ENCODE measurements around the gene GSDME.

Gene GSDME

DNA sequence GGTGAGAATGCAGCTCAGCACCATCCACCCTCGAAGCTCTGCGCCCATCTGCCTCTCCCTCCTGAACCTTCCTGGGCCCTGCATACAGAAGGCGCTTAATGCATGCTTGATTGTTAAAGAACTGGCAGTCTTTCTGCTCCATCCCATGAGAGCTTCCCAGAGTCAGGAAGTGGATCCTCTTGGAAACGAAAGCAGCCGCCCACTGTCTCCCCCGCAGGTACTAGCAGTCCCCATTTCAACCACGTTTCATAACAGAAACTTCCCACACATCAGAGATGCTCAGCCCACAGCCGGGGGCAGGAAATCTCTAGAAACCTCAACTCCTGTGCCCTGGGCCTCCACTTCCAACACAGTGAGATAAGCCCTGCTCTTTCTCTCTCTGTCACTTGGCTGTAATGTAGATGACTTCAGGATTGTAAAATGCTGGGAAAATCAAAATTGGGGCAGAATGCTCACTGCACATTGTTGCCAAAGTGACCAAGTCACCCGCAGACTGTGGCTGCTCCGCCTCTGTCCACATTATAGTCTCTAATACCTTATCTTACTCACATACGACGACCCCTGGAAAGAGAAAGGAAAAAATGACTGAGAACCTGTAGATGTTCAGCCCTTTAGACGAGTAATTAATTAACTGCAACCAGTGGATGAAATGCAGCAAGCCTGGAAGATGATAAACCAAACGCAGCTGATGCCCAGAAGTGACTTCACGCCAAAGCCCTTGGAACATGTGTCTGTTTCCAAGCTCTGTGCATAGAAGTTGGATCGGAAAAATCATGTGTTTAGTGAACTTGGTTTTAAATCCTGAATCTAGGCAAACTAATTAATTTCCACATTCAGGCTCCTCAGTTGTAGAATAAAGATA lies 28.5 kb downstream of the GSDME start:
- Histone ChIP-seq H3K9me3 (no peaks in the 10 kb centered on the region), H3K27me3 (peaks cover 30% of the 10 kb centered on the region), H3K27ac (no peak overlapping the region), H3K36me3 (no peaks in the 10 kb centered on the region), H3K4me1 (ENCODE audit: control insufficient read depth in 1 of 2, insufficient read depth in 1 of 2, low read depth in 1 of 2, low read length in 1 of 2) (no peaks in the 10 kb centered on the region), H3K4me3 (ENCODE audit: low read depth in 1 of 2, low read length in 1 of 2) (no peak overlapping the region)
- TF ChIP-seq, protein P1, sequence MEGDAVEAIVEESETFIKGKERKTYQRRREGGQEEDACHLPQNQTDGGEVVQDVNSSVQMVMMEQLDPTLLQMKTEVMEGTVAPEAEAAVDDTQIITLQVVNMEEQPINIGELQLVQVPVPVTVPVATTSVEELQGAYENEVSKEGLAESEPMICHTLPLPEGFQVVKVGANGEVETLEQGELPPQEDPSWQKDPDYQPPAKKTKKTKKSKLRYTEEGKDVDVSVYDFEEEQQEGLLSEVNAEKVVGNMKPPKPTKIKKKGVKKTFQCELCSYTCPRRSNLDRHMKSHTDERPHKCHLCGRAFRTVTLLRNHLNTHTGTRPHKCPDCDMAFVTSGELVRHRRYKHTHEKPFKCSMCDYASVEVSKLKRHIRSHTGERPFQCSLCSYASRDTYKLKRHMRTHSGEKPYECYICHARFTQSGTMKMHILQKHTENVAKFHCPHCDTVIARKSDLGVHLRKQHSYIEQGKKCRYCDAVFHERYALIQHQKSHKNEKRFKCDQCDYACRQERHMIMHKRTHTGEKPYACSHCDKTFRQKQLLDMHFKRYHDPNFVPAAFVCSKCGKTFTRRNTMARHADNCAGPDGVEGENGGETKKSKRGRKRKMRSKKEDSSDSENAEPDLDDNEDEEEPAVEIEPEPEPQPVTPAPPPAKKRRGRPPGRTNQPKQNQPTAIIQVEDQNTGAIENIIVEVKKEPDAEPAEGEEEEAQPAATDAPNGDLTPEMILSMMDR (IDR thresholded peaks at IDR 0.05): no peak

GRCh38 chr7:24728121-24728500 lies 29.2 kb downstream of the GSDME start:
- TF ChIP-seq, protein P1 (IDR thresholded peaks at IDR 0.05): no peak
- Histone ChIP-seq H3K27ac (no peak overlapping the region), H3K9me3 (no peaks in the 10 kb centered on the region), H3K4me3 (ENCODE audit: low read depth in 1 of 2, low read length in 1 of 2) (no peak overlapping the region), H3K27me3 (peaks cover 30% of the 10 kb centered on the region), H3K36me3 (no peaks in the 10 kb centered on the region), H3K4me1 (ENCODE audit: control insufficient read depth in 1 of 2, insufficient read depth in 1 of 2, low read depth in 1 of 2, low read length in 1 of 2) (no peaks in the 10 kb centered on the region)

GRCh38 chr7:24727154-24728120 lies 29.8 kb downstream of the GSDME start:
- no peaks in the 10 kb centered on the region for H3K4me1 ChIP-seq (ENCODE audit: control insufficient read depth in 1 of 2, insufficient read depth in 1 of 2, low read depth in 1 of 2, low read length in 1 of 2)
- peaks cover 30% of the 10 kb centered on the region for H3K27me3 ChIP-seq
- no peaks in the 10 kb centered on the region for H3K36me3 ChIP-seq
- no peaks in the 10 kb centered on the region for H3K9me3 ChIP-seq
- H3K4me3 ChIP-seq (ENCODE audit: low read depth in 1 of 2, low read length in 1 of 2): no peak overlapping the region
- TF ChIP-seq, protein P1 (IDR thresholded peaks at IDR 0.05): no peak
- H3K27ac ChIP-seq: no peak overlapping the region

GRCh38 chr7:24725554-24726241 lies 31.6 kb downstream of the GSDME start:
- Histone ChIP-seq H3K27me3 (peaks cover 30% of the 10 kb centered on the region), H3K36me3 (no peaks in the 10 kb centered on the region), H3K4me1 (ENCODE audit: control insufficient read depth in 1 of 2, insufficient read depth in 1 of 2, low read depth in 1 of 2, low read length in 1 of 2) (no peaks in the 10 kb centered on the region), H3K27ac (no peak overlapping the region), H3K9me3 (no peaks in the 10 kb centered on the region), H3K4me3 (ENCODE audit: low read depth in 1 of 2, low read length in 1 of 2) (no peak overlapping the region)
- TF ChIP-seq, protein P1 (IDR thresholded peaks at IDR 0.05): no peak

DNA sequence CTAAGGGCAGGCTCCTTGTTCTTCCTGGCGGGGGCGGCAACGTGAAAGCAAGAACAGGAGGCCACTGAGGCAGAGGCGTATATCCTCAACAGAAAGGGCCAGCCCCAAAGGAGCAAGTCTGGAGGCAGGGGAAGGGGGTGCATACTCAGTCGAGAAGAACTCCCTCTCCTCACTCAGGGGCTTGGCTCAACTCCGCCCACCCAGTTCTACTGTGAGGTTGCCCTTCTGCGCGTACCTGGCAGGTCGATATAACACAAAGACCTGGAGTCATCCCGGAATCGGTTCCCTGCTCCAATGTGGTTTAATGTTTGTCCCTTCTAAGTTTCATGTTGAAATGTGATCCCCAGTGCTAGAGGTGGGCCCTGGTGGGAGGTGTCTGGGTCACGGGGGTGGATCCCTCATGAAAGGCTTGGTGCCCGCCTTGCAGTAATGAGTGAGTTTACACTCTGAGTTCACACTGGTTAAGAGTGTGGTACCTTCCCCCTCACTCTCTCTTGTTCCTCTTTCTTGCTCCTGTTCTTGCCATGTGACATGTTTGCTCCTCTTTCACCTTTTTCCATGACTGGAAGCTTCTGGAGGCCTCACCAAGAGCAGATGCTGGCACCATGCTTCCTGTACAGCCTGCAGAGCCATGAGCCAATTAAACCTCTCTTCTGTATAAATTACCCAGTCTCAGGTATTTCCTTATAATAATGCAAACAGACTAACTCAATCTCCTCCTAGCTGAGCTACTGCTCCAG lies 32.6 kb downstream of the GSDME start:
- peaks cover 28% of the 10 kb centered on the region for H3K27me3 ChIP-seq
- no peaks in the 10 kb centered on the region for H3K4me1 ChIP-seq (ENCODE audit: control insufficient read depth in 1 of 2, insufficient read depth in 1 of 2, low read depth in 1 of 2, low read length in 1 of 2)
- no peaks in the 10 kb centered on the region for H3K36me3 ChIP-seq
- H3K4me3 ChIP-seq (ENCODE audit: low read depth in 1 of 2, low read length in 1 of 2): no peak overlapping the region
- TF ChIP-seq, protein P1 (IDR thresholded peaks at IDR 0.05): no peak
- H3K27ac ChIP-seq: no peak overlapping the region
- H3K9me3 ChIP-seq: no peaks in the 10 kb centered on the region

All from neutrophil (primary cell).